Fibroblast of gingiva (primary cell): ENCODE results near the gene ANKRD55.
"Not testable (repeated sequence)": the region's sequence is repeated elsewhere in the genome, so short reads cannot be mapped to it uniquely, and the experiment has no call there.

Experiments
- DNase-seq: peaks from one replicate; pipeline ENCODE4 v3.0.0-alpha.2; 2011; ENCODE audit warnings: low read depth

ANKRD55 gene

GRCh38 chr5:56207537-56207936 lies 25.6 kb downstream of the ANKRD55 start:
- DNase-seq = no peak

- DNase-seq = peak; percentile 47
Measured at GRCh38 chr5:56206126-56206910, 26.8 kb downstream of the ANKRD55 start.

- not testable (repeated sequence) for DNase-seq
Measured at GRCh38 chr5:56203936-56204335, 29.2 kb downstream of the ANKRD55 start.

- peak; percentile 47 for DNase-seq
Measured at GRCh38 chr5:56202483-56202882, 30.6 kb downstream of the ANKRD55 start.

- not testable (repeated sequence) for DNase-seq
Measured at GRCh38 chr5:56201762-56202261, 31.3 kb downstream of the ANKRD55 start.

GRCh38 chr5:56200971-56201666 lies 32.0 kb downstream of the ANKRD55 start:
- peak; percentile 64 for DNase-seq

GRCh38 chr5:56195016-56195415 lies 38.1 kb downstream of the ANKRD55 start:
- DNase-seq = no peak

- DNase-seq = no peak
Measured at GRCh38 chr5:56192246-56192645, 40.9 kb downstream of the ANKRD55 start.

GRCh38 chr5:56191656-56192055 lies 41.5 kb downstream of the ANKRD55 start:
- no peak for DNase-seq

GRCh38 chr5:56190497-56190896 lies 42.6 kb downstream of the ANKRD55 start:
- DNase-seq = peak; percentile 82

GRCh38 chr5:56185768-56186311 lies 47.3 kb downstream of the ANKRD55 start:
- no peak for DNase-seq

GRCh38 chr5:56183506-56183905 lies 49.6 kb downstream of the ANKRD55 start:
- peak; percentile 73 for DNase-seq

- no peak for DNase-seq
Measured at GRCh38 chr5:56179442-56179841, 53.7 kb downstream of the ANKRD55 start.

GRCh38 chr5:56178823-56179222 lies 54.3 kb downstream of the ANKRD55 start:
- DNase-seq = no peak

GRCh38 chr5:56176871-56177533 lies 56.1 kb downstream of the ANKRD55 start:
- no peak for DNase-seq

- DNase-seq = peak; percentile 96
Measured at GRCh38 chr5:56176155-56176798, 56.9 kb downstream of the ANKRD55 start.

- peak; percentile 82 for DNase-seq
Measured at GRCh38 chr5:56175488-56175887, 57.6 kb downstream of the ANKRD55 start.

GRCh38 chr5:56175021-56175420 lies 58.1 kb downstream of the ANKRD55 start:
- DNase-seq = no peak

- peak; percentile 83 for DNase-seq
Measured at GRCh38 chr5:56172241-56172640, 60.9 kb downstream of the ANKRD55 start.

GRCh38 chr5:56170557-56170956 lies 62.6 kb downstream of the ANKRD55 start:
- DNase-seq = peak; percentile 80

GRCh38 chr5:56169949-56170348 lies 63.2 kb downstream of the ANKRD55 start:
- DNase-seq = no peak

GRCh38 chr5:56169281-56169680 lies 63.8 kb downstream of the ANKRD55 start:
- DNase-seq = no peak
